ENCODE results near the gene PRR29.
"Not testable (repeated sequence)": the region's sequence is repeated elsewhere in the genome, so short reads cannot be mapped to it uniquely, and the experiment has no call there.

The PRR29 gene

GRCh38 chr17:64006361-64007088 lies 8.4 kb downstream of the PRR29 start:
- Histone ChIP-seq H3K79me1 (ENCODE audit: low read length) (no peaks in the 10 kb centered on the region), H3K4me2 (ENCODE audit: low read length) (no peak overlapping the region), H3K18ac (ENCODE audit: low read length) (no peak overlapping the region), H3K14ac (ENCODE audit: low read length) (no peak overlapping the region), H3K27ac (ENCODE audit: low read depth, low read length) (no peak overlapping the region), H2BK5ac (ENCODE audit: low read depth, low read length, poor library complexity) (no peak overlapping the region), H3K4me3 (ENCODE audit: low read depth, low read length) (no peak overlapping the region), H2AK5ac (ENCODE audit: low read length) (no peak overlapping the region), H4K8ac (ENCODE audit: low read depth, low read length) (no peak overlapping the region), H3K4ac (ENCODE audit: low read depth, low read length) (no peak overlapping the region), H3K9me3 (ENCODE audit: insufficient read depth, low read depth, low read length) (no peaks in the 10 kb centered on the region), H4K12ac (ENCODE audit: low read depth, low read length) (no peak overlapping the region), H2BK12ac (ENCODE audit: low read length) (no peak overlapping the region), H3K4me1 (ENCODE audit: control insufficient read depth in 1 of 2, insufficient read depth in 2 of 2, low read length in 2 of 2) (no peaks in the 10 kb centered on the region), H3K9ac (ENCODE audit: low read length) (no peak overlapping the region), H3K23ac (ENCODE audit: low read length) (no peak overlapping the region), H2AFZ (ENCODE audit: insufficient read depth, low read length, poor library complexity) (no peak overlapping the region), H4K91ac (ENCODE audit: low read depth, low read length) (no peak overlapping the region), H2BK120ac (ENCODE audit: insufficient read depth, low read length, poor library complexity) (no peak overlapping the region), H3K36me3 (ENCODE audit: control insufficient read depth in 1 of 2, insufficient read depth in 2 of 2, low read length in 2 of 2) (no peaks in the 10 kb centered on the region), H3K27me3 (ENCODE audit: insufficient read depth, low read length) (no peaks in the 10 kb centered on the region), H3K79me2 (ENCODE audit: control insufficient read depth, insufficient read depth, low read length, poor library complexity) (no peaks in the 10 kb centered on the region)
- DNase-seq: no peak
- no CpG with 5 or more reads among the region's 13 CpGs for WGBS (ENCODE audit: extremely low coverage, insufficient coverage, insufficient read length)

DNA sequence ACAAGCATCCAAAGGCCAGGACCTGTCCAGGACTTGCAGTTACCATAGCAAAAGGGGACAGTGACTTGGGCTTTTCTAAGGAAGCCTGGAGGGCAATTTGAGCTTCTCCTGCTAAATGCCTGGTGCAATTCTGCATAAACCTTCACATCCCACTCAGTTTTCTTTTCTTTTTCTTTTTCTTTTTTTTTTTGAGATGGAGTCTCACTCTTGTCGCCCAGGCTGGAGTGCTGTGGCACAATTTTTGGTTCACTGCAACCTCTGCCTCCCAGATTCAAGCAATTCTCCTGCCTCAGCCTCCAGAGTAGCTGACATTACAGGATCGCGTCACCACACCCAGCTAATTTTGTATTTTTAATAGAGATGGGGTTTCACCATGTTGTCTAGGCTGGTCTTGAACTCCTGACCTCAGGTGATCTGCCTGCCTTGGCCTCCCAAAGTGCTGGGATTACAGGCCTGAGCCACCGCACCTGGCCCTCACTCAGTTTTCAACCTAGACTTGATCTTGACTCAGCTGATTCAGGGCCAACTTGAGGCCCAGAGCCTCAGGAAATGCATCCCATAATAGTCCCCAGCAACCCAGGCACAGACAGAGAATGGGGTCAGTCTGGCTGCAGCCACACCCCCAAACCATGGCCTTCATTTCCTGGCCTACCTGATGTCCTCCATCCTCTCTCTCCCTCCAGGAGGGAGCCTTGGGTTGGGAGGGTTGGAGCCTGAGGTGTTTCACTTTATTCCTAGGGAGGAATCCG lies 9.1 kb downstream of the PRR29 start:
- H3K4me3 ChIP-seq (ENCODE audit: low read depth, low read length); H2BK120ac ChIP-seq (ENCODE audit: insufficient read depth, low read length, poor library complexity); H2BK12ac ChIP-seq (ENCODE audit: low read length); H3K18ac ChIP-seq (ENCODE audit: low read length); H3K4ac ChIP-seq (ENCODE audit: low read depth, low read length); H3K4me1 ChIP-seq (ENCODE audit: control insufficient read depth in 1 of 2, insufficient read depth in 2 of 2, low read length in 2 of 2); H3K9ac ChIP-seq (ENCODE audit: low read length); H2AFZ ChIP-seq (ENCODE audit: insufficient read depth, low read length, poor library complexity); H3K27ac ChIP-seq (ENCODE audit: low read depth, low read length); H3K79me1 ChIP-seq (ENCODE audit: low read length); H3K23ac ChIP-seq (ENCODE audit: low read length); H2BK5ac ChIP-seq (ENCODE audit: low read depth, low read length, poor library complexity); H4K8ac ChIP-seq (ENCODE audit: low read depth, low read length); DNase-seq; H2AK5ac ChIP-seq (ENCODE audit: low read length); H3K4me2 ChIP-seq (ENCODE audit: low read length); H3K14ac ChIP-seq (ENCODE audit: low read length); H3K79me2 ChIP-seq (ENCODE audit: control insufficient read depth, insufficient read depth, low read length, poor library complexity); H4K12ac ChIP-seq (ENCODE audit: low read depth, low read length); H3K9me3 ChIP-seq (ENCODE audit: insufficient read depth, low read depth, low read length); H4K91ac ChIP-seq (ENCODE audit: low read depth, low read length); H3K27me3 ChIP-seq (ENCODE audit: insufficient read depth, low read length); H3K36me3 ChIP-seq (ENCODE audit: control insufficient read depth in 1 of 2, insufficient read depth in 2 of 2, low read length in 2 of 2): not testable (repeated sequence)
- WGBS (ENCODE audit: extremely low coverage, insufficient coverage, insufficient read length): no CpG with 5 or more reads among the region's 5 CpGs

DNA sequence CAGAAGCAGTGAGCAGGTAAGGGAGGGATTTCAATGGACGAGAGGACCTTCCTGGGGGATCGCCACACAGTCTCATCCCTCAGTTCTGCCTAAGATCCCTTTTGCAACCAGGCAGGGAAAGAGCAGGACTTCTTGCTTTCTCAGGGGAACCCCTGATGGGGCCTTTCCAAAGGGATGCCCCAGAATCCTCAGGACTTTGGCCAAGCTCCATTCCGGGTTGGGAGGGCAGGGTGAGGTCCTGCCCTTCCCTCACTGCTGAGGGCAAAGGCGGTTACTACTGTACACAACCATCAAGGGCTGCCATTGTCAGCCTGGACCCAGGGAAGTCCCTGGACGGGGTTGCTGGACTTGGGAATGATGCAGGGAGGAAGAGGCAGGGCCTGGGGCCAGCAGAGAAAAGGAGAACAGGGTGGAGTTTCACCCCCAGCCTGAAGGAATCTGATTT lies 9.7 kb downstream of the PRR29 start:
- H3K14ac ChIP-seq (ENCODE audit: low read length): no peak overlapping the region
- no peak overlapping the region for H2BK5ac ChIP-seq (ENCODE audit: low read depth, low read length, poor library complexity)
- no peaks in the 10 kb centered on the region for H3K27me3 ChIP-seq (ENCODE audit: insufficient read depth, low read length)
- no peak overlapping the region for H2AK5ac ChIP-seq (ENCODE audit: low read length)
- no peak overlapping the region for H3K9ac ChIP-seq (ENCODE audit: low read length)
- H4K12ac ChIP-seq (ENCODE audit: low read depth, low read length): no peak overlapping the region
- H3K4me1 ChIP-seq (ENCODE audit: control insufficient read depth in 1 of 2, insufficient read depth in 2 of 2, low read length in 2 of 2): no peaks in the 10 kb centered on the region
- no peaks in the 10 kb centered on the region for H3K79me2 ChIP-seq (ENCODE audit: control insufficient read depth, insufficient read depth, low read length, poor library complexity)
- H2AFZ ChIP-seq (ENCODE audit: insufficient read depth, low read length, poor library complexity): no peak overlapping the region
- no peak overlapping the region for H2BK120ac ChIP-seq (ENCODE audit: insufficient read depth, low read length, poor library complexity)
- no peak overlapping the region for H4K91ac ChIP-seq (ENCODE audit: low read depth, low read length)
- no peak overlapping the region for H3K27ac ChIP-seq (ENCODE audit: low read depth, low read length)
- no peak overlapping the region for H3K18ac ChIP-seq (ENCODE audit: low read length)
- H3K4ac ChIP-seq (ENCODE audit: low read depth, low read length): no peak overlapping the region
- H3K79me1 ChIP-seq (ENCODE audit: low read length): no peaks in the 10 kb centered on the region
- DNase-seq: no peak
- no peak overlapping the region for H3K4me3 ChIP-seq (ENCODE audit: low read depth, low read length)
- H3K9me3 ChIP-seq (ENCODE audit: insufficient read depth, low read depth, low read length): no peaks in the 10 kb centered on the region
- H3K23ac ChIP-seq (ENCODE audit: low read length): no peak overlapping the region
- H2BK12ac ChIP-seq (ENCODE audit: low read length): no peak overlapping the region
- H3K4me2 ChIP-seq (ENCODE audit: low read length): no peak overlapping the region
- H3K36me3 ChIP-seq (ENCODE audit: control insufficient read depth in 1 of 2, insufficient read depth in 2 of 2, low read length in 2 of 2): no peaks in the 10 kb centered on the region
- WGBS (ENCODE audit: extremely low coverage, insufficient coverage, insufficient read length): no CpG with 5 or more reads among the region's 5 CpGs
- no peak overlapping the region for H4K8ac ChIP-seq (ENCODE audit: low read depth, low read length)

DNA sequence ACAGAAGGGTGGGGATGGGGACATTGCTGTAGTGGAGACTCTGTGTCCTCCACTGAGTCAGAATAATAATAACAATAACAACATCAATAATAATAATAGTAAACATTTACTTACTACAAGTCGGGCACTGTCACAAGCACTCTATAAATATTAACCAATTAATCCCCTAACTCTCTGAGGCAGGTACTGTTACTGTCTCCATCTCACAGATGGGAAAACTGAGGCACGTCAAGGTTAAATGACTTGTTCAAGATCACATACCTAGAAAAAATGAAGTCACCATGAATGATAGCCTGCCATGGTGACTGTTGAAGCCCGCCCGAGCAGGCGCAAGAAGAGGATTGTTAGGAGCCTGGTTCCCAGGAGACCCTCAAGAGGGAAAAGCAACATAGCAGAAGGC lies 10.2 kb downstream of the PRR29 start:
- no CpG with 5 or more reads among the region's 5 CpGs for WGBS (ENCODE audit: extremely low coverage, insufficient coverage, insufficient read length)
- no peak for DNase-seq

More for the DNA sequence above, 10.2 kb downstream of the PRR29 start:
- H3K14ac ChIP-seq (ENCODE audit: low read length): no peak overlapping the region
- no peak overlapping the region for H3K23ac ChIP-seq (ENCODE audit: low read length)
- no peaks in the 10 kb centered on the region for H3K79me1 ChIP-seq (ENCODE audit: low read length)
- no peaks in the 10 kb centered on the region for H3K36me3 ChIP-seq (ENCODE audit: control insufficient read depth in 1 of 2, insufficient read depth in 2 of 2, low read length in 2 of 2)
- no peak overlapping the region for H3K4me3 ChIP-seq (ENCODE audit: low read depth, low read length)
- no peaks in the 10 kb centered on the region for H3K27me3 ChIP-seq (ENCODE audit: insufficient read depth, low read length)
- H3K4ac ChIP-seq (ENCODE audit: low read depth, low read length): no peak overlapping the region
- H2AFZ ChIP-seq (ENCODE audit: insufficient read depth, low read length, poor library complexity): no peak overlapping the region
- H3K9me3 ChIP-seq (ENCODE audit: insufficient read depth, low read depth, low read length): no peaks in the 10 kb centered on the region
- no peaks in the 10 kb centered on the region for H3K4me1 ChIP-seq (ENCODE audit: control insufficient read depth in 1 of 2, insufficient read depth in 2 of 2, low read length in 2 of 2)
- no peak overlapping the region for H3K4me2 ChIP-seq (ENCODE audit: low read length)
- H4K8ac ChIP-seq (ENCODE audit: low read depth, low read length): no peak overlapping the region
- H2BK12ac ChIP-seq (ENCODE audit: low read length): no peak overlapping the region
- no peaks in the 10 kb centered on the region for H3K79me2 ChIP-seq (ENCODE audit: control insufficient read depth, insufficient read depth, low read length, poor library complexity)
- no peak overlapping the region for H2BK120ac ChIP-seq (ENCODE audit: insufficient read depth, low read length, poor library complexity)
- no peak overlapping the region for H3K27ac ChIP-seq (ENCODE audit: low read depth, low read length)
- H4K91ac ChIP-seq (ENCODE audit: low read depth, low read length): no peak overlapping the region
- no peak overlapping the region for H3K9ac ChIP-seq (ENCODE audit: low read length)
- H2AK5ac ChIP-seq (ENCODE audit: low read length): no peak overlapping the region
- no peak overlapping the region for H2BK5ac ChIP-seq (ENCODE audit: low read depth, low read length, poor library complexity)
- H4K12ac ChIP-seq (ENCODE audit: low read depth, low read length): no peak overlapping the region
- no peak overlapping the region for H3K18ac ChIP-seq (ENCODE audit: low read length)

Data from trophoblast cell (in vitro differentiated cells and primary cell).